HG02840 (cell line): ENCODE results near the gene NOC3L.
"Not testable (repeated sequence)": the region's sequence is repeated elsewhere in the genome, so short reads cannot be mapped to it uniquely, and the experiment has no call there.

ENCODE experiments used
- ATAC-seq: cut with Tn5 transposase; IDR thresholded peaks from one replicate; pipeline ENCODE4 v1.9.1; 2021; ENCODE audit warnings: mild to moderate bottlenecking, moderate library complexity, moderate number of reproducible peaks; ENCODE audit not compliant: unreplicated experiment, low FRiP score

NOC3L gene

DNA sequence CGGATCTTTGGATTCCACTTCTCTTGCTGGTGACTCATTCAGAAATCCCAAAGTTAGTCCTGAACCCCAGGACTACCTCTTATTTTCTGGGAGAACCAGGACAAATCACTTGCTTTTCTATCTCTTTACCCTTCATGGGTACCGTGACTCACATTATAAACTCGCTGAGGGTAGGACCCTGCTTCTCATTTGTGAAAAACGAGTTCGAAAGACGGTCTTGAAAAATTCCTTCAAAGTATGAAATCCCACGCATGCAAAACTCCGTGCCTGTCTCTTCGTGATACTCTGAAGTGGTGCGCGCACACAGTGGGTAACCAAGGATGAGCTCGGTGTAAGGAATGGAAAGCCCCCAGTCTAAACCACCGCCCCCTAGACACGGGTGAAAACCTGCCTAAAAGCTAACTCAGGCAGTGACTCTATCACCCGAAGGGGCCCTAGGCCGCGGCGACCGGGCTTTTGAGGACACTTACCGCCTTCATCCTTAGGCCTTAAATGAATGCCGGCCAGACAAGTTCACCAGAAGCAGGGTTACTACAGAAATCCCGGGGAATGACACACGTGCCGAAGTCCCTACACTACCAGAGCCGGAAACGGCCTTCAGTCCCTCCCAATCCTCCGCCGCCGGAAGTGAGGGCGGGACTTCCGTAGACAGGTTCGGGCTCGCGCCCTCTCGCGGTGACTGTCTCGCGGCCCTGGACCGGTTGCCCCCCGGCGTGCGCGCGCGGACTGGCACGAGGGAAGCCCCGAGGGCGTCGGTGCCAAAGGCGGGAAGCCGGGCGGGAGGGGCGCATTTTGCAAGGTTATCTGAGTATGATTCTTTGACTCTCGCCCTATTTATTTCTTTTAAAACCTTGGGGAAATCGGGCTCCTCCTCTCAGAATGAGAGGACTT lies at the start of gene NOC3L:
NOC3L (minus strand) TSS at position 580 of the 891 bp plus-strand sequence; CDS start at position 479, 101 bp downstream.
- peak; percentile 99 for ATAC-seq

- ATAC-seq = no peak
Measured at GRCh38 chr10:94412449-94412848, 49.7 kb upstream of the NOC3L start.

DNA sequence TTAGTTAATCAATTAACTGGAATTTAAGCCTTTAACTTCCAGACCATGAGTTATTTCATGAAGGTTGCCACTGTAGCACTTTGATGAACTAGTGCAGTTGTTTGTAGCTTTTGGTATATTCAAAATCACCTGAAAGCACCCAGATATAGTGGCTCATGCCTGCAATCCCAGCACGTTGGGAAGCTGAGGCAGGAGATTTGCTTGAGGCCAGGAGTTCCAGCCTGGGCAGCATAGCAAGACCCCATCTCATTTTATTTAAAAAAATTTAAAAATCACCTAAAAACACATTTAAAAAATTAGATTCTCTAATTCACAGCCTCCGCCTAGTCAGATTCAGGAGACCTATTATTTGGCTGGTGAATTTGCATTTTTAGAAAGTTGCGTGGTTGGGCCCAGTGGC lies 48.6 kb upstream of the NOC3L start:
- ATAC-seq = no peak

GRCh38 chr10:94409021-94409657 lies 46.4 kb upstream of the NOC3L start:
- no peak for ATAC-seq

- no peak for ATAC-seq
Measured at GRCh38 chr10:94407668-94408067, 44.9 kb upstream of the NOC3L start.

GRCh38 chr10:94405406-94405805 lies 42.7 kb upstream of the NOC3L start:
- no peak for ATAC-seq

- ATAC-seq = peak; percentile 55
Measured at GRCh38 chr10:94403380-94404213, 40.9 kb upstream of the NOC3L start.

GRCh38 chr10:94402843-94403379 lies 40.2 kb upstream of the NOC3L start:
- ATAC-seq = peak; percentile 16

DNA sequence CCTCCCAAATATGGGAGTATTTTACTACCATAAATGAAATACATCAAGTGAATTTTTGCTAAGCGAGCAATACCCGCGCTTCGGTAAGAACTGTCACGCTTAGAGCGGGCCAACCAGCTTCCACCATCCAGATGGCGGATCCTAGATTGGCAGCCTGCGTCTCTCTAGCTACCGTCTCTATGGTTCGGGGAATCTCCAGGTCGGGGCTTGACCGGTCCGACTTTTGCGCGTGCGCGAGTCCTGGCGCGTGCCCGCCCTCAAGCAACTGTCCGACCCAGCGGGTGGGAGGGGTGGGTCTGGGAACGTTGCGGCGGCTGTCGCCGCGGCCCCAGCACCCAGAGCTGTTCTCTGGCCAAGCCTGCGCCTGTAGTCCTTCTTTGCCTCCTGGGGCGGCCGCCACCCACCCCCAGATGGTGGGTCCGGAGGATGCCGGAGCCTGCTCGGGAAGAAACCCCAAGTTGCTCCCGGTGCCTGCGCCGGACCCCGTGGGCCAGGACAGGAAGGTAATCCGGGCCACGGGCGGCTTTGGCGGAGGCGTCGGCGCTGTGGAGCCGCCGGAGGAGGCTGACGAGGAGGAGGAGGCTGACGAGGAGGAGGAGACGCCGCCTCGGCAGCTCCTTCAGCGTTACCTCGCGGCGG lies 39.6 kb upstream of the NOC3L start, which contains the start of gene TBC1D12:
TBC1D12 (plus strand) TSS at position 338 of the 639 bp plus-strand sequence; CDS start at position 411, 73 bp downstream.
- ATAC-seq = peak; percentile 72

DNA sequence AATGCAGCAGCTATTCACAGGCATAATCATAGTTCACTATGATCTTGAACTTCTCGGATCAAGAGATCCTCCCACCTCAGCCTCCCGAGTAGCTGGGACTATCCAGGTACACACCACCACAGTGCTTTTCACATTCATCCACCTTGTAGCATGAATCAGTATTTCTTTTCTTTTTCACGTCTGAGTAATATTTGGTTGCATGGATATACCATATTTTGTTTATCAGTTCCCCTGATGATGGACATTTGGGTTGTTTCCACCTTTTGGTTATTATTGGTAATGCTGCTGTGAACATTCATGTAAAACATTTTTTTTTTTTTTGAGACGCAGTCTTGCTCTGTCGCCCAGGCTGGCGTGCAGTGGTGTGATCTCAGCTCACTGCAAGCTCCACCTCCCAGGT lies 36.0 kb upstream of the NOC3L start:
- no peak for ATAC-seq

DNA sequence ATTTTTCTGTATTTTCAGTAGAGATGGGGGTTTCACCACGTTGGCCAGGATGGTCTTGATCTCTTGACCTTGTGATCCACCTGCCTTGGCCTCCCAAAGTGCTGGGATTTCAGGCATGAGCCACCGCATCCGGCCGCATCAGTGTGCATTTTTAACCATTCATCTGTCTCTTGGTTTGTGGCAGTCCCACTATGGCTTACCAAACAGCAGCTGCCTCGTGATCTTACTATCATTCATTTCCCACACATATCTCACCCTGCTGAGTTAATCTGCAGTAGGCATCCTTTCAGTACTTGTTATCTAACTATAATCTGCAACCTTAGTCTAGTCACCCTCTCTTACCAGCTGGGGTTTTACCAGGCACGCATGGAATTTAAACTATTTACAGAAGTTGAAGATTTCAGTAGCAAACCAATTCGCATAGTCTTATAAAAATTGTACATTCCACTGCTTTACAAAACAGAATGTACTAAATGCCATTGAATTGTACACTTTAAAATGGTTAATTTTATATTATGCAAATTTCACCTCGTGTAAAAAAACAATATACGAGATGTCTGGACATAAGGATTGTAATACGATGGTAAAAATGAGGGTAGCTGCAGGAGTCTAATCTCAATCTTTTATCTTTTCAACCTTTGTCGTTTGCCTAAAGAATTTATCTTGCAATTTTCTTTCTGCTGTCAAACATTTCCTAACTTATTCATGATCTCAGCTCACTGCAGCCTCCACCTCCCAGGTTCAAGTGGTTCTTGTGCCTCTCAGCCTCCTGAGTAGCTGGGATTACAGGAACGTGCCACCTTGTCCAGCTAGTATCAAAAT lies 35.0 kb upstream of the NOC3L start:
- ATAC-seq = no peak

DNA sequence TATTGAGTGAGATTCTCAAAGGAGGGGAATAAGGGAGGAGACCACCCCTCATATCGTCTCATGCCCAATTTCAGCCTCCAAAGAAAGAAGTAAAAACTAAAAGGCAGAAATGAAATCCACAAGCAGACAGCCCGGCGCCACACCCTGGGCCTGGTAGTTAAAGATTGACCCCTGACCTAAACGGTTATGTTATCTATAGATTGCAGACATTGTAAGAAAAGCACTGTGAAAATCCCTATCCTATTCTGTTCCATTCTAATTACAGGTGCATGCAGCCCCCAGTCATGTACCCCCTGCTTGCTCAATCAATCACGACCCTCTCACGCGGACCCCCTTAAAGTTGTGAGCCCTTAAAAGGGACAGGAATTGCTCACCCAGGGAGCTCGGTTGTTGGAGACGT lies 29.4 kb upstream of the NOC3L start:
- ATAC-seq = not testable (repeated sequence)

- ATAC-seq = not testable (repeated sequence)
Measured at GRCh38 chr10:94385733-94386132, 23.0 kb upstream of the NOC3L start.

DNA sequence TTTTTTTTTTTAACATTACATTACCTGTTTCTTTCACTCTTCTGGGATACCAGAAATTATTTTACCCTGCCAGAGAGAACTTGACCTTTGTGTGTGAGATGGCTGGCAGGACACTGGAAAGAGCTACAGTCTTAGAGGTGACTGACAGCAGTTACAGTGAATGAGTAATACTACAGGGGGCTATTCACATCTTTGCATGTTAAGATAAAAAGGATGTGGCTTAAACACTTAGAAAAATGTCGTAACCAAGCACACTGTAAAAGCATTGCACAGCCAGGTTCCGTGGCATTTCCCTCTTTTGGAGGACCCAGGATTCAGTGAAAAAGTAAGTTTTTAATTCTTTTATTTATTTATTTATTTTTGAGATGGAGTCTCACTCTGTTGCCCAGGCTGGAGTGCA lies 20.8 kb upstream of the NOC3L start:
- ATAC-seq = no peak

DNA sequence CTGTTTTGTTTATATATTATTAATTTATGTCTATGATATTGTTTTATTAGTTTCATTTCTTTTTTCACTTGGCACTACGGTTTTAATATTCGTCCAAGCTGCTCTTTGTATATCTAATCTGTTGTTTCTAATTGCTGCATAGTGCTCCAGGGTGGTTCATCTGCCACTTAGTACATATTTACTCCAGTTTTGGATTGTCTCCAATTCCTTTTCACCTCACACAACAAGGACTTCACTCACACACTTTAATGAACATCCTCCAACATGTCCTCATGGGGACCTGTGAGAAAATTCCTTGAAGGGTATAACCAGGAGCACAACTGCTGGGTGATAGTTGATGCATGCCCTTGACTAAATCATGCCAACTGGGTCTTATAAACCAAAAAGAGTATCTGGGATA lies 14.1 kb upstream of the NOC3L start:
- no peak for ATAC-seq

- no peak for ATAC-seq
Measured at GRCh38 chr10:94375374-94375773, 12.6 kb upstream of the NOC3L start.

DNA sequence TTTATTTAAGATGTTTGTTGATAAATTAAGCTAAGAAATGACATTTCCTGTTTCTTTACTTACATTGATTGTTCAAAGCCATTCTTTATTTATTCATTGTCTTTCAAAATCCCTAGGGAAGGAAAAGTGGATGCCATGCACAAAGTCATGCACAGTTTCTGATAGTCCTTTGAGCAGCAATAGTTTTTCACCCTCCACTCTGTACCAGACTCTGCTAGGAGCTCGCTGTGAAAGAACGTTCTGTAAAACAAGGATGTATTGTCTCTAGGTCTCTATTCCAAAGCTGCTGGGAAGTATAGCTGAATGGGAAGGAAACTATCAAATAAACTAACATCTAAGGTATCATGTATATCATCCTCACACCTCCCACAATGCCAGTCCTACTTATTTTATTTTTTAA lies 7.8 kb upstream of the NOC3L start:
- no peak for ATAC-seq

DNA sequence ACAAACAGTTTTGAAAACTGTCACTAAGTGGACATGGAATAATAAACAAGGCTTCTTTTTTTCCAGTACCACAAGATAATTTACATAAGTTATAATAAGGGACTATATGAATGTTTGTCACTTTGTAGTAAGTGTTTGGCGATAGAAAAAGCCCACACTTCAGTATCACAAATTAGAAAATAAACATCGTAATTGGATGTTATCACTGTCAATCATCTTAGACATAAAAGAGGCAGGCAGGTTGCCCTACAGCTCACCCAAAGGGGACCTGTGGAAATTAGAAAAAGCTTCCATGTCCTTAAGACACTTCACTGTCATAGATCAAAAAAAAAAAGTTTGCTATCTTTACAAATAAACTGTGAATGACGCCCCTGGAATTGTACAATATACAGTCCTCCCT lies 3.6 kb upstream of the NOC3L start:
- no peak for ATAC-seq

DNA sequence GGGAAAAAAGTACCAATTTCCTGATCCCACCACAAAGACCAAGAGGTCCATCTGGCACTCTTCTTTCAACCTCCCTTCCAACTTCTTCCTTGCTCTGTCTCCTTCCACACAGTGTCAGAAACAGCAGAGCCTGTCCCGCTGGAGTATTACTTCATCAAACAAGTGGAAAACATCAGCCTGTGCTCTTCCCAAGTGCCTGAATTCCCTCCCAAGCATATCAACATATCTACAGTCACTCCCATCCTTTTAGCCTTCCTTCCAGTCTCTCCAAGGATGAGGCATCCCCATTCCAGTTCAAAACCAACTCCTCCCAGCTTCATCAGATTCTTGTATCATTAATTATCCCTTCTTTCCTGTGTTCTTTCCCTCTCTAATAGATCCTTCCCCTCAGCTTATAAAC lies 1.7 kb upstream of the NOC3L start:
- ATAC-seq = no peak
